Trophoblast cell (in vitro differentiated cells and primary cell): Measurements from ENCODE around the gene ANKRD13B.
A peak's percentile ranks its signal among the peaks of the same experiment; 100 is the strongest.

Experiments used
- DNase-seq, 2 donors: peaks; one replicate each; pipeline ENCODE4 v3.0.0-alpha.2; 2016
- H2AFZ ChIP-seq: 2 replicates; pipeline ENCODE4 v1.6.1; 2013; ENCODE audit warnings: low read length, moderate library complexity, mild to moderate bottlenecking; ENCODE audit not compliant: insufficient read depth, poor library complexity
- H2AK5ac ChIP-seq: 2 replicates; pipeline ENCODE4 v1.6.1; 2013; ENCODE audit warnings: mild to moderate bottlenecking, low read length
- H2BK120ac ChIP-seq: 2 replicates; pipeline ENCODE4 v1.6.1; 2013; ENCODE audit warnings: low read length, mild to moderate bottlenecking, moderate library complexity; ENCODE audit not compliant: insufficient read depth, poor library complexity
- H2BK12ac ChIP-seq: 2 replicates; pipeline ENCODE4 v1.6.1; 2013; ENCODE audit warnings: mild to moderate bottlenecking, low read length, moderate library complexity
- H2BK5ac ChIP-seq: 2 replicates; pipeline ENCODE4 v1.6.1; 2013; ENCODE audit warnings: low read length, low read depth, moderate library complexity, mild to moderate bottlenecking; ENCODE audit not compliant: poor library complexity
- H3K14ac ChIP-seq: 2 replicates; pipeline ENCODE4 v1.6.1; 2013; ENCODE audit warnings: mild to moderate bottlenecking, low read length
- H3K18ac ChIP-seq: 2 replicates; pipeline ENCODE4 v1.6.1; 2013; ENCODE audit warnings: mild to moderate bottlenecking, low read length
- H3K23ac ChIP-seq: 2 replicates; pipeline ENCODE4 v1.6.1; 2013; ENCODE audit warnings: low read length
- H3K27ac ChIP-seq: 2 replicates; pipeline ENCODE4 v1.5.1; 2013; ENCODE audit warnings: low read depth, mild to moderate bottlenecking, inconsistent platforms, low read length, moderate library complexity
- H3K27me3 ChIP-seq: 2 replicates; pipeline ENCODE4 v1.6.1; 2013; ENCODE audit warnings: inconsistent platforms, mild to moderate bottlenecking, low read length, moderate library complexity; ENCODE audit not compliant: insufficient read depth
- H3K36me3 ChIP-seq, 2 experiments: 1 replicate in 1 of 2; 2 replicates in 1 of 2; pipeline ENCODE4 v1.6.1; 2013; ENCODE audit warnings: low read length in 2 of 2, mild to moderate bottlenecking in 2 of 2, moderate library complexity in 1 of 2; ENCODE audit not compliant: insufficient read depth in 2 of 2, control insufficient read depth in 1 of 2
- H3K4ac ChIP-seq: 2 replicates; pipeline ENCODE4 v1.6.1; 2013; ENCODE audit warnings: low read depth, mild to moderate bottlenecking, low read length, moderate library complexity
- H3K4me1 ChIP-seq, 2 experiments: 1 replicate in 1 of 2; 2 replicates in 1 of 2; pipeline ENCODE4 v1.6.1; 2013; ENCODE audit warnings: low read length in 2 of 2, mild to moderate bottlenecking in 2 of 2, moderate library complexity in 1 of 2; ENCODE audit not compliant: insufficient read depth in 2 of 2, control insufficient read depth in 1 of 2
- H3K4me2 ChIP-seq: 2 replicates; pipeline ENCODE4 v1.6.1; 2013; ENCODE audit warnings: inconsistent platforms, mild to moderate bottlenecking, low read length, moderate library complexity
- H3K4me3 ChIP-seq: 2 replicates; pipeline ENCODE4 v1.5.1; 2013; ENCODE audit warnings: mild to moderate bottlenecking, low read depth, low read length, inconsistent platforms
- H3K79me1 ChIP-seq: one replicate; pipeline ENCODE4 v1.6.1; 2013; ENCODE audit warnings: low read length
- H3K79me2 ChIP-seq: 2 replicates; pipeline ENCODE4 v1.6.1; 2013; ENCODE audit warnings: low read length, mild to moderate bottlenecking; ENCODE audit not compliant: control insufficient read depth, insufficient read depth, poor library complexity
- H3K9ac ChIP-seq: 2 replicates; pipeline ENCODE4 v1.6.1; 2013; ENCODE audit warnings: mild to moderate bottlenecking, low read length
- H3K9me3 ChIP-seq: 2 replicates; pipeline ENCODE4 v1.6.1; 2013; ENCODE audit warnings: low read depth, mild to moderate bottlenecking, control low read depth, inconsistent platforms, low read length; ENCODE audit not compliant: insufficient read depth
- H4K12ac ChIP-seq: 2 replicates; pipeline ENCODE4 v1.6.1; 2013; ENCODE audit warnings: low read depth, mild to moderate bottlenecking, low read length, moderate library complexity
- H4K8ac ChIP-seq: 2 replicates; pipeline ENCODE4 v1.6.1; 2013; ENCODE audit warnings: low read depth, mild to moderate bottlenecking, low read length, moderate library complexity
- H4K91ac ChIP-seq: one replicate; pipeline ENCODE4 v1.6.1; 2013; ENCODE audit warnings: low read depth, mild to moderate bottlenecking, low read length, moderate library complexity
- WGBS: extraction: QIAGEN DNeasy Blood & Tissue Kit; methylation state at CpG from one replicate; pipeline ENCODE4 v1.1.7; 2013; ENCODE audit warnings: missing lambda C conversion rate; ENCODE audit not compliant: insufficient read length, insufficient coverage; ENCODE audit errors: extremely low coverage; 5-methylcytosine and 5-hydroxymethylcytosine counted together

The ANKRD13B gene

GRCh38 chr17:29593591-29594518 is 923 bp downstream of the ANKRD13B start:
- Histone ChIP-seq H3K36me3 (no peaks in the 10 kb centered on the region), H3K4ac (no peak overlapping the region), H2BK5ac (no peak overlapping the region), H3K27me3 (peaks cover 9% of the 10 kb centered on the region), H2AFZ (peak overlapping the region; percentile 6), H4K8ac (no peak overlapping the region), H2BK12ac (no peak overlapping the region), H3K79me2 (peaks cover 2% of the 10 kb centered on the region), H4K91ac (no peak overlapping the region), H3K18ac (no peak overlapping the region), H3K79me1 (peaks cover 5% of the 10 kb centered on the region), H3K4me2 (peak overlapping the region; percentile 82), H4K12ac (no peak overlapping the region), H2AK5ac (no peak overlapping the region), H3K4me1 (peaks cover 26 to 28% of the 10 kb centered on the region in 2 experiments), H3K23ac (no peak overlapping the region), H3K4me3 (peak overlapping the region; percentile 54), H2BK120ac (no peak overlapping the region), H3K14ac (no peak overlapping the region), H3K9ac (no peak overlapping the region), H3K27ac (no peak overlapping the region), H3K9me3 (no peaks in the 10 kb centered on the region)
- peak in 1 of 2 donors; percentile 42 for DNase-seq
- WGBS: no CpG with 5 or more reads among the region's 64 CpGs

DNA sequence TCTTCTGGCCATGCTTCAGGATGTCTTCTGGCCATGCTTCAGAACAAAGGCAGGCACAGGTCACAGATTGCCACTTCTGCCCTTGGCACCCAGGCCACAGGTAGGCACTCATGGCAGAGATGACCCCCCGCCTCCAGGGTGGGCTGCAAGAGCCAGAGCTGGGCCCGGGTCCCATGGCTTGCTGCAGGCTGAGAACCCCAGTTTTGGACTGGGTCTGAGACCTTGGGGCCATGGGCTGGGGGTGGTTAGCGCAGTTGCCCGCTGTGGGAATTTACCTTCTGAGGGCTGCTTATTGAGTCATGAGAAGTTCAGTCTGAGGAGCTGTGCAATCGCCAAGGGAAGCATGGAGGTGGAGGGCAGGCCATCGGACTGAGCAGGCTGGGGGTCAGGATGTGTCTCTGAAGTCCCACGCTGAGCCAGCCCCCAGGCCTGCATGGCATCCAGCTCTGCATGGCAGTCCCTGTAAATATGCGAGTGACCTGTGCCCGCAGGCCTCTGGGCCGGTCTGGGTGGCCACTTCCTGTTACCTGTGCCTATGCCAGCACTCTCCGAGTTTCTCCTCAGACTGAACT is 1.7 kb downstream of the ANKRD13B start:
- H4K12ac ChIP-seq: no peak overlapping the region
- no peak overlapping the region for H3K9ac ChIP-seq
- H3K4me2 ChIP-seq: no peak overlapping the region
- DNase-seq: peak; percentile 59 to 79
- H3K18ac ChIP-seq: no peak overlapping the region
- H3K9me3 ChIP-seq: no peaks in the 10 kb centered on the region
- peaks cover 2% of the 10 kb centered on the region for H3K79me2 ChIP-seq
- no peak overlapping the region for H3K4me3 ChIP-seq
- no peak overlapping the region for H2AFZ ChIP-seq
- peaks cover 5% of the 10 kb centered on the region for H3K79me1 ChIP-seq
- peaks cover 9% of the 10 kb centered on the region for H3K27me3 ChIP-seq
- no CpG with 5 or more reads among the region's 11 CpGs for WGBS
- H3K4me1 ChIP-seq: peaks cover 26 to 28% of the 10 kb centered on the region in 2 experiments
- no peak overlapping the region for H2AK5ac ChIP-seq
- no peak overlapping the region for H2BK5ac ChIP-seq
- no peak overlapping the region for H3K4ac ChIP-seq
- no peak overlapping the region for H3K14ac ChIP-seq
- no peak overlapping the region for H2BK120ac ChIP-seq
- H2BK12ac ChIP-seq: no peak overlapping the region
- no peak overlapping the region for H4K91ac ChIP-seq
- no peak overlapping the region for H4K8ac ChIP-seq
- H3K36me3 ChIP-seq: no peaks in the 10 kb centered on the region
- H3K27ac ChIP-seq: no peak overlapping the region
- H3K23ac ChIP-seq: no peak overlapping the region

- H3K36me3 ChIP-seq: no peaks in the 10 kb centered on the region
- H4K8ac ChIP-seq: no peak overlapping the region
- H3K4me1 ChIP-seq: peaks cover 20 to 21% of the 10 kb centered on the region in 2 experiments
- no peak for DNase-seq
- H4K91ac ChIP-seq: no peak overlapping the region
- no peak overlapping the region for H3K23ac ChIP-seq
- H3K9ac ChIP-seq: no peak overlapping the region
- H4K12ac ChIP-seq: no peak overlapping the region
- H3K18ac ChIP-seq: no peak overlapping the region
- WGBS: no CpG with 5 or more reads among the region's 7 CpGs
- no peak overlapping the region for H3K4me3 ChIP-seq
- no peaks in the 10 kb centered on the region for H3K79me2 ChIP-seq
- H3K4me2 ChIP-seq: no peak overlapping the region
- no peaks in the 10 kb centered on the region for H3K9me3 ChIP-seq
- H2BK120ac ChIP-seq: no peak overlapping the region
- H3K4ac ChIP-seq: no peak overlapping the region
- H3K79me1 ChIP-seq: peaks cover 2% of the 10 kb centered on the region
- H2BK5ac ChIP-seq: no peak overlapping the region
- no peak overlapping the region for H2BK12ac ChIP-seq
- peaks cover 9% of the 10 kb centered on the region for H3K27me3 ChIP-seq
- H3K27ac ChIP-seq: no peak overlapping the region
- no peak overlapping the region for H3K14ac ChIP-seq
- no peak overlapping the region for H2AFZ ChIP-seq
- no peak overlapping the region for H2AK5ac ChIP-seq
Measured at GRCh38 chr17:29595107-29595942, 2.4 kb downstream of the ANKRD13B start.

DNA sequence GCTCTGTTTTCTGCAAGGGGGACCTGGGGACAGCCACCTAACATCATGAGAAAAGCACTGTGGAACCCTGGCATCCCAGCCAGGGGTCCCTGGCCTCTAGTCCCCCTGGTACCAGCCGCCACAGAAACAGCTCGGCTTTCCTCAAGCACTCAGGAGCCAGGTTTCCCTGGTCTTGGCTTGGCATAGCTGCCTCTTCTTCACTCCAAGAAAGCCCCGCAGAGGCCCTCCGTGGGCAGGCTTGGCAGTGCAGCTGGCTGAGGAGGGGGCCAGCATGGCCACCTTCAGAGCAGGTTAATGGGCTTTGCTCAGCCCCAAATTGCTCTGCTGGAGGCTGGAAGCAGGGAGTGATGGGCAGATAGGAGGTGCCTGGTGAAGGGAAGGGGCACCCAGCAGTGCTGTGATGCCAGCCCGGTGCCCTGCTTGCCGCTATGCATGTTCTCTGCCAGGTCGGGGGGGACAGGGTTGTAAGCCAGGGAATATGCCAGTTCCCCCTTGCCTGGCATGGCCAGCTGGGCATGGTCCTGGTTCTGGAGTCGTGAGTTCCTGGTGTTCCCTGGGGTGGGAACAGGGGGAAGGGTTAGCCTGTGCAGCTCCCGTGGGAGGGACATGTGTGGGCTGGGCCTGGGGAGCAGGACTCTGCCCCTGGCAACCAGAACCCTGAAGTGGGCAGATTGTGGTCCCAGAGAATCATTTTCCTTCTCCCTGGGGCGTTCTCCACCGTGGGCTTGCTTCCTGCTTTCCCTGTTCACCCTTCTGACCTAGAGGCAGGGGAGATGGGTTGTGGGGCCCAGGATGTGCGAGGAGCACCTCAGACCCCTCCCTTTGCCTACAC is 3.2 kb downstream of the ANKRD13B start:
- Histone ChIP-seq H3K27me3 (peaks cover 9% of the 10 kb centered on the region), H3K36me3 (no peaks in the 10 kb centered on the region), H2BK12ac (no peak overlapping the region), H3K4ac (no peak overlapping the region), H2BK5ac (no peak overlapping the region), H3K9me3 (no peaks in the 10 kb centered on the region), H3K14ac (no peak overlapping the region), H3K27ac (no peak overlapping the region), H3K23ac (no peak overlapping the region), H2AFZ (no peak overlapping the region), H2BK120ac (no peak overlapping the region), H3K4me3 (no peak overlapping the region), H4K8ac (no peak overlapping the region), H3K9ac (no peak overlapping the region), H4K91ac (no peak overlapping the region), H3K4me2 (no peak overlapping the region), H3K79me1 (peaks cover under 1% of the 10 kb centered on the region), H2AK5ac (no peak overlapping the region), H3K79me2 (no peaks in the 10 kb centered on the region), H3K4me1 (peaks cover 14 to 16% of the 10 kb centered on the region in 2 experiments), H4K12ac (no peak overlapping the region), H3K18ac (no peak overlapping the region)
- DNase-seq: no peak
- no CpG with 5 or more reads among the region's 12 CpGs for WGBS
